Uterus (tissue), 4 donors: ENCODE results near the gene SHOC2. TPM values are rescaled to one million over a fixed set of nuclear protein-coding genes. Genes with fewer than 3 reads are reported as not detected.

Experiments
- DNase-seq, 2 donors: peaks; one replicate each; pipeline ENCODE4 v3.0.0-alpha.2; 2019 to 2020
- H3K27ac ChIP-seq, 2 donors: fragments of 200-600 bp; sonication (generic); 1 replicate in 1 of 2; 2 replicates in 1 of 2; pipeline ENCODE4 v1.5.1; 2016 to 2018
- H3K27me3 ChIP-seq, 2 donors: fragments of 200-600 bp; sonication (generic); one replicate each; pipeline ENCODE4 v1.5.1; 2018 to 2019; ENCODE audit warnings: control low read depth in 1 of 2
- H3K36me3 ChIP-seq, 2 donors: fragments of 200-600 bp; sonication (generic); one replicate each; pipeline ENCODE4 v1.5.1; 2019; ENCODE audit warnings: control low read depth in 1 of 2
- H3K4me1 ChIP-seq, 2 donors: fragments of 200-600 bp; sonication (generic); one replicate each; pipeline ENCODE4 v1.5.1; 2018 to 2019; ENCODE audit warnings: control low read depth in 1 of 2
- H3K4me3 ChIP-seq, 2 donors: fragments of 200-600 bp; sonication (generic); 1 replicate in 1 of 2; 2 replicates in 1 of 2; pipeline ENCODE4 v1.5.1; 2018 to 2019; ENCODE audit warnings: mild to moderate bottlenecking in 1 of 2
- H3K9me3 ChIP-seq, 2 donors: fragments of 200-600 bp; sonication (generic); one replicate each; pipeline ENCODE4 v1.5.1; 2019; ENCODE audit warnings: control low read depth in 1 of 2
- CTCF ChIP-seq, 4 experiments: fragments of 200-600 bp in 2 of 4; fragments of 450-650 bp in 2 of 4; sonication (generic) in 2 of 4; IDR thresholded peaks; one replicate each; pipeline ENCODE4 v1.5.1; 2016 to 2019; ENCODE audit warnings: antibody characterized with exemption in 4 of 4, mild to moderate bottlenecking in 2 of 4, moderate library complexity in 1 of 4
- POLR2A ChIP-seq, 2 donors: fragments of 450-650 bp; IDR thresholded peaks; one replicate each; pipeline ENCODE4 v1.6.1; 2016; ENCODE audit warnings: antibody characterized with exemption in 2 of 2, mild to moderate bottlenecking in 1 of 2, moderate library complexity in 1 of 2
- intact Hi-C: fragments of 100-400 bp; cut with DNase I; formaldehyde crosslinking; loops from one replicate; pipeline ENCODE4 v1.15.1; 2023; ENCODE audit warnings: low total_unique reads
- microRNA counts, 2 donors: library from miRNA; unstranded; fragments of <30 nt; microRNA quantifications; one replicate each; lab custom pipeline; 2016 to 2017
- microRNA-seq: library from miRNA; unstranded; fragments of <30 nt; microRNA quantifications from one replicate; pipeline ENCODE4, GENCODE V29; 2016; ENCODE audit warnings: borderline microRNAs expressed, borderline replicate concordance
- small RNA-seq: library from RNA; depleted of rRNA; stranded (forward); fragments of <200 nt; gene quantifications from one replicate; pipeline ENCODE3, GENCODE V24; 2016
- total RNA-seq, 4 donors: library from RNA; depleted of rRNA in 3 of 4; stranded (reverse); fragments of >200 nt in 3 of 4; gene quantifications; one replicate each; pipeline versions ENCODE4 v1.1.0 to v1.2.4, GENCODE V29; 2014 to 2023
- donor health status: DM: yes; HTN: yes; CAD: no.

The SHOC2 gene
- total RNA-seq, 4 donors from 2014 or later, result 21.3 to 114 (median 92.5) TPM

GRCh38 chr10:111057006-111057405, 137.6 kb downstream of the SHOC2 start:
- H3K27ac ChIP-seq, result no peak overlapping the region
- H3K36me3 ChIP-seq, result no peaks in the 10 kb centered on the region
- TF ChIP-seq POLR2A (IDR thresholded peaks at IDR 0.05) (no peak), CTCF (IDR thresholded peaks at IDR 0.05) (no peak)
- intact Hi-C loops, result no loop called here
- H3K9me3 ChIP-seq, result no peaks in the 10 kb centered on the region
- H3K4me1 ChIP-seq, result no peaks in the 10 kb centered on the region
- DNase-seq, result no peak
- no peaks in the 10 kb centered on the region for H3K27me3 ChIP-seq
- H3K4me3 ChIP-seq, result no peak overlapping the region

MicroRNAs within 50 kb of the gene (microRNA counts, 767-probe panel; counts per million panel counts)
- microRNA hsa-miR-548e (lab: Ali Mortazavi, UCI), result 0 counts per million in 2 donors

Small RNAs within 50 kb of the gene (microRNA-seq; reads per million reads assigned to microRNA genes)
- not detected for gene MIR548E

Small RNAs within 50 kb of the gene (small RNA-seq; reads per million reads assigned to genes)
- gene MIR548E, result not detected

Other genes with a start within 250 kb of the SHOC2 start
- 100 to 1,000 TPM in 3 of 4 donors, 10 to 100 TPM in 1; 17.4 to 157 (median 138) TPM for gene PDCD4, start 47.7 kb upstream of the SHOC2 start, total RNA-seq
- 10 to 100 TPM in 3 of 4 donors, 1 to 10 TPM in 1; 10.0 to 36.4 (median 29.4) TPM for gene BBIP1, start 424 bp upstream of the SHOC2 start, total RNA-seq
- gene ADRA2A, start 157.4 kb downstream of the SHOC2 start, total RNA-seq, result 1 to 10 TPM in 2 of 4 donors, under 1 TPM in 2; 0.26 to 4.9 (median 2.7) TPM